H1 (cell line): Measurements from ENCODE around the gene ARHGAP24. TPM values are rescaled to one million over a fixed set of nuclear protein-coding genes. Genes with fewer than 3 reads are reported as not detected.

Experiments
- CTCF ChIA-PET: fragments of 300-600 bp; sonication (Branson Sonifier 250); formaldehyde crosslinking; loops from one replicate; lab custom pipeline; 2021; ENCODE audit not compliant: partially characterized antibody; lab: Charles Lee
- POLR2A ChIA-PET: fragments of 300-600 bp; sonication (Branson Sonifier 250); formaldehyde crosslinking; loops from one replicate; lab custom pipeline; 2021; ENCODE audit warnings: inconsistent platforms; ENCODE audit not compliant: partially characterized antibody; lab: Charles Lee
- DNase-seq, 2 experiments: peaks; one replicate each; pipeline versions ENCODE4 v3.0.0 to v3.0.0-alpha.2; 2010 to 2022; ENCODE audit warnings: low spot score in 2 of 2, low read depth in 1 of 2, mixed read lengths in 1 of 2
- FAIRE-seq: peaks from 2 replicates; lab custom pipeline; 2011; peaks lifted over from hg19 to GRCh38; lab: Jason Lieb, UNC
- H2AFZ ChIP-seq: 2 replicates; pipeline ENCODE4 v1.8.1; 2012; ENCODE audit warnings: low read length, inconsistent platforms
- H2AK5ac ChIP-seq: 2 replicates; pipeline ENCODE4 v1.6.1; 2013; ENCODE audit warnings: low read depth, low read length
- H2BK120ac ChIP-seq: replicated peaks from 2 replicates; pipeline ENCODE3; 2013; ENCODE audit warnings: low read depth, low read length, inconsistent platforms
- H2BK12ac ChIP-seq: 2 replicates; pipeline ENCODE4 v1.6.1; 2013; ENCODE audit warnings: low read depth, low read length
- H2BK15ac ChIP-seq: 2 replicates; pipeline ENCODE4 v1.6.1; 2013; ENCODE audit warnings: low read length
- H2BK20ac ChIP-seq: 2 replicates; pipeline ENCODE4 v1.6.1; 2013; ENCODE audit warnings: low read length
- H2BK5ac ChIP-seq: 2 replicates; pipeline ENCODE4 v1.6.1; 2013; ENCODE audit warnings: low read depth, low read length
- H3K14ac ChIP-seq: 2 replicates; pipeline ENCODE4 v1.6.1; 2013; ENCODE audit warnings: inconsistent platforms; ENCODE audit not compliant: insufficient read length
- H3K18ac ChIP-seq: 2 replicates; pipeline ENCODE4 v1.6.1; 2013; ENCODE audit warnings: low read length; ENCODE audit errors: extremely low read depth
- H3K23ac ChIP-seq: 2 replicates; pipeline ENCODE4 v1.6.1; 2013; ENCODE audit warnings: inconsistent platforms; ENCODE audit not compliant: insufficient read length
- H3K23me2 ChIP-seq: 2 replicates; pipeline ENCODE4 v1.6.1; 2013; ENCODE audit warnings: low read depth, low read length
- H3K27ac ChIP-seq: 2 replicates; pipeline ENCODE4 v1.6.1; 2011; ENCODE audit warnings: low read depth, low read length, inconsistent platforms
- H3K27me3 ChIP-seq, 4 experiments: replicated peaks in 1 of 4; 1 replicate in 1 of 4; 2 replicates in 3 of 4; pipeline versions ENCODE4 v1.6.1 to v1.8.1; 2011 to 2013; ENCODE audit warnings: low read length in 3 of 4, mild to moderate bottlenecking in 3 of 4, inconsistent platforms in 2 of 4, mixed read lengths in 2 of 4, moderate library complexity in 1 of 4; ENCODE audit not compliant: control insufficient read depth in 3 of 4, insufficient read depth in 3 of 4; ENCODE audit errors: extremely low read depth in 1 of 4
- H3K36me3 ChIP-seq, 4 experiments: 2 replicates each; pipeline versions ENCODE4 v1.6.1 to v1.8.1; 2011 to 2013; ENCODE audit warnings: mild to moderate bottlenecking in 4 of 4, low read length in 3 of 4, moderate library complexity in 2 of 4, control low read depth in 1 of 4, inconsistent platforms in 1 of 4; ENCODE audit not compliant: insufficient read depth in 4 of 4, control insufficient read depth in 2 of 4
- H3K4ac ChIP-seq: replicated peaks from 2 replicates; pipeline ENCODE3; 2013; ENCODE audit warnings: low read length, low read depth, mixed read lengths, inconsistent platforms; ENCODE audit not compliant: insufficient read length
- H3K4me1 ChIP-seq, 4 experiments: replicated peaks in 1 of 4; 1 replicate in 1 of 4; 2 replicates in 3 of 4; pipeline versions ENCODE4 v1.6.1 to v1.8.1; 2011 to 2013; ENCODE audit warnings: low read length in 3 of 4, inconsistent platforms in 2 of 4, mixed read lengths in 1 of 4; ENCODE audit not compliant: insufficient read depth in 4 of 4, control insufficient read depth in 3 of 4
- H3K4me2 ChIP-seq, 2 experiments: 2 replicates each; pipeline versions ENCODE4 v1.6.1 to v1.8.1; 2011 to 2013; ENCODE audit warnings: low read depth in 2 of 2, low read length in 2 of 2, control low read depth in 1 of 2, inconsistent platforms in 1 of 2, mild to moderate bottlenecking in 1 of 2; ENCODE audit not compliant: insufficient read depth in 1 of 2
- H3K4me3 ChIP-seq, 4 experiments: fragments of 200-600, 300-600 bp in 1 of 4; sonication (generic), shearing (Covaris generic), sonication (Bioruptor Twin) in 1 of 4; 2 replicates each; pipeline versions ENCODE4 v1.5.1 to v1.8.1; 2011 to 2016; ENCODE audit warnings: low read length in 4 of 4, low read depth in 3 of 4, control low read depth in 2 of 4, inconsistent platforms in 2 of 4, mild to moderate bottlenecking in 2 of 4, mixed read lengths in 1 of 4, moderate library complexity in 1 of 4; ENCODE audit not compliant: insufficient read depth in 2 of 4; ENCODE audit errors: extremely low read depth in 1 of 4
- H3K56ac ChIP-seq: replicated peaks from 2 replicates; pipeline ENCODE3; 2013; ENCODE audit warnings: low read depth, mild to moderate bottlenecking, mixed read lengths, low read length, inconsistent platforms; ENCODE audit not compliant: insufficient read length
- H3K79me1 ChIP-seq: 2 replicates; pipeline ENCODE4 v1.6.1; 2013; ENCODE audit warnings: low read depth, low read length, control low read depth
- H3K79me2 ChIP-seq, 2 experiments: 2 replicates each; pipeline versions ENCODE4 v1.6.1 to v1.8.1; 2012 to 2013; ENCODE audit warnings: low read length in 2 of 2, mild to moderate bottlenecking in 2 of 2, inconsistent platforms in 1 of 2; ENCODE audit not compliant: insufficient read depth in 2 of 2, control insufficient read depth in 1 of 2
- H3K9ac ChIP-seq, 4 experiments: replicated peaks in 1 of 4; 1 replicate in 1 of 4; 2 replicates in 3 of 4; pipeline versions ENCODE4 v1.6.1 to v1.8.1; 2011 to 2013; ENCODE audit warnings: low read depth in 3 of 4, low read length in 3 of 4, control low read depth in 2 of 4, mild to moderate bottlenecking in 2 of 4, moderate library complexity in 2 of 4, inconsistent platforms in 1 of 4; ENCODE audit errors: extremely low read depth in 1 of 4
- H3K9me3 ChIP-seq, 2 experiments: 2 replicates each; pipeline versions ENCODE4 v1.6.1 to v1.8.1; 2012 to 2013; ENCODE audit warnings: mild to moderate bottlenecking in 2 of 2, moderate library complexity in 2 of 2, control low read depth in 1 of 2, inconsistent platforms in 1 of 2, low read depth in 1 of 2, low read length in 1 of 2, mixed read lengths in 1 of 2; ENCODE audit not compliant: insufficient read depth in 2 of 2
- H4K20me1 ChIP-seq, 2 experiments: replicated peaks in 1 of 2; 2 replicates each; pipeline versions ENCODE3 to v1.8.1; 2011 to 2013; ENCODE audit warnings: inconsistent platforms in 2 of 2, low read length in 2 of 2, mild to moderate bottlenecking in 1 of 2; ENCODE audit not compliant: insufficient read depth in 2 of 2, control insufficient read depth in 1 of 2
- H4K5ac ChIP-seq: 2 replicates; pipeline ENCODE4 v1.6.1; 2013; ENCODE audit warnings: low read length, low read depth, mixed read lengths, inconsistent platforms; ENCODE audit not compliant: insufficient read length
- H4K8ac ChIP-seq: 2 replicates; pipeline ENCODE4 v1.8.0; 2013; ENCODE audit warnings: mild to moderate bottlenecking, moderate library complexity, low read length, inconsistent platforms; ENCODE audit not compliant: insufficient read depth; ENCODE audit errors: extremely low read depth
- H4K91ac ChIP-seq: replicated peaks from 2 replicates; pipeline ENCODE3; 2013; ENCODE audit warnings: low read length, mixed read lengths, inconsistent platforms; ENCODE audit not compliant: insufficient read length
- ASH2L ChIP-seq: fragments of 200-600, 300-600 bp; sonication (generic); IDR thresholded peaks from one replicate; pipeline ENCODE4 v1.7.1; 2017; ENCODE audit warnings: low read length
- ATF3 ChIP-seq: IDR thresholded peaks from 2 replicates; pipeline ENCODE4 v1.6.1; 2011; ENCODE audit warnings: low read depth, mild to moderate bottlenecking, low read length; ENCODE audit not compliant: insufficient read depth
- CBX8 ChIP-seq: fragments of 300-800, 300-1000 bp; sonication (generic); IDR thresholded peaks from 2 replicates; pipeline ENCODE4 v1.7.1; 2016; ENCODE audit warnings: low read depth, low read length, borderline replicate concordance
- E2F6 ChIP-seq: IDR thresholded peaks from 2 replicates; pipeline ENCODE4 v1.6.1; 2012; ENCODE audit warnings: inconsistent platforms
- GTF2F1 ChIP-seq: IDR thresholded peaks from 2 replicates; pipeline ENCODE4 v1.6.1; 2012; ENCODE audit warnings: low read depth, low read length, improper control_type of control experiment, borderline replicate concordance
- HDAC6 ChIP-seq: IDR thresholded peaks from one replicate; pipeline ENCODE4 v1.7.1; 2012; ENCODE audit warnings: low read depth, mild to moderate bottlenecking, inconsistent platforms, low read length, moderate library complexity
- JUND ChIP-seq: IDR thresholded peaks from 2 replicates; pipeline ENCODE4 v1.6.1; 2011; ENCODE audit warnings: mild to moderate bottlenecking, improper control_type of control experiment, low read length
- NANOG ChIP-seq: IDR thresholded peaks from 2 replicates; pipeline ENCODE4 v1.6.1; 2011; ENCODE audit warnings: low read length, low read depth, mild to moderate bottlenecking, inconsistent platforms; ENCODE audit not compliant: insufficient read depth, poor library complexity, severe bottlenecking
- POLR2AphosphoS5 ChIP-seq: IDR thresholded peaks from 2 replicates; pipeline ENCODE4 v1.6.1; 2011; ENCODE audit warnings: low read depth, low read length
- POU5F1 ChIP-seq: IDR thresholded peaks from 2 replicates; pipeline ENCODE4 v1.6.1; 2011; ENCODE audit warnings: low read depth, mild to moderate bottlenecking, low read length, moderate library complexity
- SUZ12 ChIP-seq: fragments of 200-600 bp; sonication (generic); IDR thresholded peaks from 2 replicates; pipeline ENCODE4 v1.6.1; 2012; ENCODE audit warnings: mild to moderate bottlenecking, inconsistent platforms, low read length, moderate library complexity, mixed read lengths
- WGBS, 2 experiments: shearing (Covaris generic) in 1 of 2; methylation state at CpG; one replicate each; pipeline versions ENCODE4 v1.1.6 to v1.1.7; 2013 to 2015; ENCODE audit warnings: low lambda C conversion rate in 2 of 2, mixed read lengths in 2 of 2, inconsistent platforms in 1 of 2, low coverage in 1 of 2, missing lambda C conversion rate in 1 of 2; ENCODE audit not compliant: insufficient replicate concordance in 2 of 2, insufficient coverage in 1 of 2, insufficient read length in 1 of 2; ENCODE audit errors: extremely low coverage in 1 of 2, missing lambda C conversion rate in 1 of 2; 5-methylcytosine and 5-hydroxymethylcytosine counted together
- polyA plus RNA-seq, 7 experiments: library from polyadenylated mRNA; depleted of rRNA in 3 of 7; stranded (reverse) in 5 of 7; unstranded in 2 of 7; fragments of >200 nt in 5 of 7; fragments of 200-250 nt in 2 of 7; gene quantifications; 1 replicate in 5 of 7; 2 replicates in 1 of 7; 4 replicates in 1 of 7; pipeline versions ENCODE4 v1.2.1 to v1.2.3, GENCODE V29; 2011 to 2013; ENCODE audit warnings: missing spikeins in 2 of 7, mixed read lengths in 2 of 7
- total RNA-seq: library from RNA; stranded (reverse); fragmentation: NEBNext Ultra II Directional; extraction: Animal tissue kit (Norgen Biotek cat#: 25700); gene quantifications from 2 replicates; pipeline ENCODE4 v1.2.1, GENCODE V29; 2021

ARHGAP24 gene
- total and polyA plus RNA-seq, 2 of the 8 experiments (the other 6 are each of a cell fraction or from before 2014, with no cell fraction given) = 0.08 to 0.50 TPM

DNA sequence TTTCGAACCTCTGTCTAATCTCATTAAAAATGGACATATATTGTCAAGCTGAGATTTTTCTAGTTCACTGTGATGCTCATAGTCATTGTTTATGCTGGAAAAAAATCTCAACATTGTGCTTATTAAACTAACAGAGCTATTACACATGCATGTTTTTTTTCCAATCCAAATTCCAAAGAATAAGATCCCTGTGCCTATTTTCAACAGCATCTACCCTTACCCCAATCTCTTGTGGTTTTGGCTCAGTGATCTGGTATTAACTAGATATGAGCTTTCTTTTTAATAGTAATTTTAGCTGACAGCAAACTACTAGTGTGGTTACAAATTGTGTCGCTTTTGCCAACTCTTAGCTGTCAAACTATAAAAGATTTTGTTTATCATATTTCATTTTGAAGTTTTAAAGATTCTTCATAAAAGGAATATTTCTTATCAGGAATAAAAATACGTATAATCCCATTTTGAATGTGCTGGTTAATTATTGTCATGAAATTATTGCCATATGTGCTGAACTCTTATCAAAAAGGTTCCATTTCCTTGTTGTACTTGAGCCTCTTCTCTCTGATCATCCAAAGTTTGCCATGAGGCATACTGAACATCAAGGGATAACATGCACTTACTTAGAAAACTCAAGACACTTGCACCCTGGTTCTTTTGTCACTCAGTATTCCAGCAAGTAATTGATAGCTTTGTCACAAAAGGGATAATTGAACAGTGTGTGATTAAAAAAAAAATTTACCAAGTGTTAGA lies 241.2 kb downstream of the ARHGAP24 start:
- 65% methylated on average over 3 of the region's 3 CpGs; no CpG with 5 or more reads in 1 of the 2 experiments for WGBS, 2 experiments
- H3K23me2 ChIP-seq = no peaks in the 10 kb centered on the region
- no peaks in the 10 kb centered on the region for H3K27me3 ChIP-seq
- peaks cover 0 to 2% of the 10 kb centered on the region in 2 experiments for H4K20me1 ChIP-seq
- H2BK120ac ChIP-seq = no peak overlapping the region
- no peaks in the 10 kb centered on the region for H3K79me1 ChIP-seq
- H4K5ac ChIP-seq = no peak overlapping the region
- no peak overlapping the region for H3K14ac ChIP-seq
- ChIA-PET CTCF (interaction anchor here (2.0 kb wide), 1 partner anchor 298 kb away, joined by 8 read pairs; no protein-coding TSS in a partner anchor), POLR2A (no interaction called here)
- no peak overlapping the region for H3K18ac ChIP-seq
- H3K36me3 ChIP-seq = no peaks in the 10 kb centered on the region
- H3K9ac ChIP-seq = no peak overlapping the region
- no peak overlapping the region for H2BK5ac ChIP-seq
- H3K9me3 ChIP-seq = no peaks in the 10 kb centered on the region
- no peak overlapping the region for H3K4me2 ChIP-seq
- H2AK5ac ChIP-seq = no peak overlapping the region
- no peak overlapping the region for H2BK15ac ChIP-seq
- H2BK12ac ChIP-seq = no peak overlapping the region
- no peak overlapping the region for H3K23ac ChIP-seq
- no peaks in the 10 kb centered on the region for H3K79me2 ChIP-seq
- no peak overlapping the region for H3K56ac ChIP-seq
- H4K91ac ChIP-seq = no peak overlapping the region
- H3K4me1 ChIP-seq = no peaks in the 10 kb centered on the region
- no peak overlapping the region for H2AFZ ChIP-seq
- no peak overlapping the region for H3K27ac ChIP-seq
- DNase-seq (no peak), FAIRE-seq (no peak)
- no peak overlapping the region for H3K4ac ChIP-seq
- no peak overlapping the region for H3K4me3 ChIP-seq
- H4K8ac ChIP-seq = no peak overlapping the region
- no peak overlapping the region for H2BK20ac ChIP-seq
- no peak for TF ChIP-seq SUZ12
- TF ChIP-seq POU5F1 = no peak
- no peak for TF ChIP-seq JUND
- TF ChIP-seq POLR2AphosphoS5 = no peak
- TF ChIP-seq ASH2L = no peak
- no peak for TF ChIP-seq ATF3
- no peak for TF ChIP-seq HDAC6
- no peak for TF ChIP-seq E2F6
- no peak for TF ChIP-seq NANOG
- no peak for TF ChIP-seq GTF2F1
- TF ChIP-seq CBX8 = no peak
